Stimulated activated CD8-positive, alpha-beta memory T cell treated with anti-CD3 and anti-CD28 coated beads, Interleukin-12 subunit alpha, Interleukin-12 subunit beta, amount 100 ng/mL, for 24 hours (primary cell): ENCODE data around the gene AGPAT4.
"Not testable (repeated sequence)": the region's sequence is repeated elsewhere in the genome, so short reads cannot be mapped to it uniquely, and the experiment has no call there.

Experiments
- DNase-seq: peaks from one replicate; pipeline ENCODE4 v3.0.0-alpha.2; 2020; ENCODE audit errors: extremely low read depth

The AGPAT4 gene, protein sequence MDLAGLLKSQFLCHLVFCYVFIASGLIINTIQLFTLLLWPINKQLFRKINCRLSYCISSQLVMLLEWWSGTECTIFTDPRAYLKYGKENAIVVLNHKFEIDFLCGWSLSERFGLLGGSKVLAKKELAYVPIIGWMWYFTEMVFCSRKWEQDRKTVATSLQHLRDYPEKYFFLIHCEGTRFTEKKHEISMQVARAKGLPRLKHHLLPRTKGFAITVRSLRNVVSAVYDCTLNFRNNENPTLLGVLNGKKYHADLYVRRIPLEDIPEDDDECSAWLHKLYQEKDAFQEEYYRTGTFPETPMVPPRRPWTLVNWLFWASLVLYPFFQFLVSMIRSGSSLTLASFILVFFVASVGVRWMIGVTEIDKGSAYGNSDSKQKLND

DNA sequence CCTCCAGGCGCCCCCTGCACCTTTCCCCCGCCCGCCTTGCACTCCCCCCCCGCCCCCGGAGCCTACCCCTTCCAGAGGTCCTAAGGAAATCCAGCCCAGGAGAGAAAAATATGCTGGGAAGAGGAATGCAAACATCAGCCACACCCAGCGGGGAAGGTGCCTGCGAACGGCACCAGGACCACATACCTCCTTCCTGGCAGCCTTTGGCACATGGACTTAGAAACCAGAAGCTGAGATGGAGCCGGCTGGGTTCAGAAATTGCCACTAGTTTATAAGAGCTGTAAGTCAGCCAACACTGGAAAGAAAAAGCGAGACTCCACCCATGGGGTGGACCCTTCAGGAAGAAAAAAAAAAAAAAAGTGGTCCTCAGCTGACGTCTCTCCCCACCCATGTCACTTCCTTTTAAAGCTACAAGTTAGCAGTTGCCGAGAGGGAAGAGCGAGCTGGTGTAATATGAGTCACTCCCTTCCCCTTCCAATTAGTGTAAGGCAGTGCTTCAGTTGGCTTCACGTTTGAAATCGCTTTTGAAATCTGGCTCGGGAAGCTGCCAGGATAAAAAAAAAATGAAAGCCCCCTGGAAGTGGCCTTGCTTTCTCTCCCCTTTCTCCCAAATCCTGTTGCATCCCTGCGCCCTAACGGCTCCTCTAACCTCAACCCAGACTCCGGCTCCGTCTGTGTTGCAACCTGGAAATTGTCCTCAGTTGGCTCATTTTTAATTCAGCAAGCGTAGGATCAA, at the start of gene AGPAT4:
Gene AGPAT4, minus strand, starts transcription at position 310 of the 736 bp plus-strand sequence. CDS start 41,848 bp downstream, outside the sequence.
- peak; percentile 25 for DNase-seq

DNA sequence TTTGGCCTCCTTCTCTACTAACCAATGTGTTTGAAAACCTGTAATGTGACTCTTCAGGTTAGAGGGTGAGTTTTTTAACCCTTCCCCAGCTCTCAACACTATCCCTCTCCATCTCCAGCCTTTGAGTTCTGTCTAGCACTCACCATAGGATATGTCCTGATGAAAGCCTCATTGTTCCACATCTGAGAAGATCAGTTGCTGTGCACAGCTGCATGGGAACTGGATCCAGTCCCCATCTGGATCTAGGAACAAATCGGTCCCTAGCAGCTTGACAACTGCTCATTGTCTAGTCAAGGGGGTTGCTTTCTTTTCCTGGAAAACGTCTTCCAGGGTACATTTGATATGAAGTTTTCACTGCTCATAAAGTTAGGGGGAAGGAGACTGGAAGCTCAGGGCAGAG, 45.4 kb upstream of the AGPAT4 start:
- no peak for DNase-seq

DNA sequence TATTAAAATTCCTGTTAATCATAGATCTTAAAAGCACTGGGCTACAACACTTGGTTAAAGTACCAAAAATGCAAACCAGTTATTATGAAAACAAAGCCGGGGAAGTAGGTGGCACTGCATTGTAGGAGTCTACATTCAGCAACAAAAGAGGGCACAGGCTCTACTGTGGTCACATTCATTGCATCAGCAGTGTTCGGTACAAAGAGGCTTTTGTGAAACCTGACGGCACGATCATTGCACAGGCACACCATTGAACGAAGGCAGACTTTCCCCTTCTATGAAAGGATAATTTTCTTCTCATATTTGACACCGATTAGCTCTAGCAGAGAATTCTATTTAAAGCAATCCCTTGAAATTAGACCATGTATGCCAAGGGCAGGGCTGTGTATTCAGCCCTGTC, 44.6 kb upstream of the AGPAT4 start:
- no peak for DNase-seq

DNA sequence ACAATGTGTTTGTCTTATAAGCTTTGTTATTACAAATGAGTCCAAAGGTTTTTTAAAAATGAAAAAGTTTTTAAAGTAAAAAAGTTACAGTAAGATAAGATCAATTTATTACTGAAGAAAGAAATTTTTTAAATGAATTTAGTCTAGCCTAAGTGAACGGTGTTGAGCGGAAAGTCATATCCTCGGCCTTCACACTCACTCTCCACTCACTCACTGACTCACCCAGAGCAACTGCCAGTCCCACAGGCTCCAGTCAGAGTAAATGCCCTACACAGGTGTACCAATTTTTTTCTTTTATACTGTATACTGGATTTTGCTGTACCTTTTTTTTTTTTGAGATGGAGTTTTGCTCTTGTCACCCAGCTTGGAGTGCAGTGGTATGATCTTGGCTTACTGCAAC, 42.7 kb upstream of the AGPAT4 start:
- DNase-seq, result no peak

DNA sequence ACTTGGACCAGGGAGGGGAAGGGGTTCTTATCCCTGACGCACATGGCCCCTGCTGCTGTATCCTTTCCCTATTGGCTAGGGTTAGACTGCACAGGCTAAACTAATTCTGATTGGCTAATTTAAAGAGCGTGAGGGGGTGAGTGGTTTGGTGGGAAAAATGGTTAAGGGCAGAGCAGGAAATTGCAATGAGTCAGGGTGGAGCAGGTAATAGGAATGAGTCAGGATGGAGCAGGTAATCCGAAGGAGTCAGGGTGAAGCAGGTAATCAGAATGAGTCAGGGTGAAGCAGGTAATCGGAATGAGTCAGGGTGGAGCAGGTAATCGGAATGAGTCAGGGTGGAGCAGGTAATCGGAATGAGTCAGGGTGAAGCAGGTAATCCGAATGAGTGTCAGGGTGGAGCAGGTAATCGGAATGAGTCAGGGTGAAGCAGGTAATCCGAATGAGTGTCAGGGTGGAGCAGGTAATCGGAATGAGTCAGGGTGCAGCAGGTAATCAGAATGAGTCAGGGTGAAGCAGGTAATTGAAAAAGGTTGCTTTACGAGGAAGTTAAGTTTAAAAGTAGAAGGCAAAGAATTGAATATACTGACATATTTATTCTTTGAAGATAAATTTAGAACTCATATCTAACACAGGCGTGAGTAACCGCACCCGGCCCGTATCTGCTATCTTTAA, 41.5 kb upstream of the AGPAT4 start:
- DNase-seq, result not testable (repeated sequence)

DNA sequence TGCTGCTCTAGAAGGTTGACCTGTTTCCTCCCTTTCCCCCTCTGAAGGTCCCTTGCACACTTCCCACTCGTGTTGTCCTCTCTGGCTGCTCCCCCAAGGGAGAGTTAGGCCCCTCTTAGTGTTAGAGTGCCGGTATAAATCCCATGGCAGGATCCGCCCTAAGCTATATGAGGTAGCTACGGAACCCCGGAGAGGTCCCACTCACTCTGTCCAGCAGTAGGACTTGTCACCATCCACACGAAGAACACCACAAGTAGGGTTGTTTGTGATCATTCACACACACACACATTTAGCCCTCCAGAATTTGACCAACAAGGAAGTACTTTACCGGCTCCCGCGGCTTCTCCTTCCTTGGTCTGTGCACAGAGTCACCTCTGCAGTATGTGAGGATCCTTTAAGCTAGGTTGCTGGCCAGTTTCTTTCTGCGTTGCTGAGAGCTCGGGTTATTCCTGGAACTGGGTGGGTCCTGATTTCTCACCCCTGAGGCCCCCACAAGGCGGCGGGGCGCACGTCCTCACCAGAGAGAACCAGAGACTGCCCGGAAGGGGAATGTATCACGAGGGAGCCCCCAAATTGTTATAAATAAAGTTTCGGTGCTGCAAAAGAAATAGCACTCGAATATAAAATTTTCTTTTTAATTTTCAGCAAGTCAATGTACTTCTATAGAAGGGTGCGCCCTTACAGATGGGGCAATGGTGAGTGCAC, 40.8 kb upstream of the AGPAT4 start:
- not testable (repeated sequence) for DNase-seq

DNA sequence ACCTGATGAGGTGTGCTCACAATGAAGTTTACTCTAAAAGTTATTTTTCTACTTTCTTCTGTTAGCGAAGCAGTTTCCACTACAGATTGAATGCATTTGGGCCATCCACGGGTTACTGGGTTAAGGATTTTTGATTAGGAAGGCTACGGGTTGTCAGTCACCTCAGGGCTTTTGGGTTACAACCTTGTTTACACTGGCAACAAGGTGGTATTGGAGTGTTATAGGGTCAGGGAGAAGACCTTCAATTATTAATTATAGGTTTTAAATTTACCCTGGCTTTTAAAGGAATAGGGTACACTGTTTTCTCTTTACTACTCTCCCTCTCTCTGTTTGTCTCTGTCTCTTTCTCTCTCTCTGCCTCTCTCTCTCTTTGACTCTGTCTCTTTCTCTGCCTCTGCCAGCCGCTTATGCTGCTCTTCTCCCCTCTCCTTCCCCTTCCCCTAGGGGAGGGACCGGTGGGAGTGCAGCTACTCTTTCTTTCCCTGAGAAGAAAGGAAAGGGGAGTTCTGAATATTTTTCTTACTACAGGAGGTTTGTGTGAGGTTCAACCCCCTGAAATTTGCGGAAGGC, 40.2 kb upstream of the AGPAT4 start:
- DNase-seq, result no peak

DNA sequence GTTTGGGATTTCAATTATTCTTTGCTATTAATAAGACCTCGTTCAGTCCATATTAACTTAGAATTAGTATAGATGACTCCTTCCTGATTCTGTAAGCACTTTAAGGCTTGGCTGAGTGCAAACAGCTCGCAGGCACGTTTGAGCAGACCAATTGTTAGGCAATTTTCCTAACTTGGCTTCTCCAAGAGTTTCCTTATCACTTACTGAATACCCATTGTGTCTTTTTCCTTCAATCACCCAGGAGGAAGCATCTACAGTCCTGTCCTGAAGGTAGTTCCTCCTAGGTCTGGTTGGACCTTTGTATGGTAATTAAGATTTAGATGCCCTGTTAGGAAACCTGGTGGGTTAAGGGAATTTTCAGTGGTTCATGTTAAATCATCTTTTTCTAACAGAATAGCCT, 39.6 kb upstream of the AGPAT4 start:
- DNase-seq, result not testable (repeated sequence)

DNA sequence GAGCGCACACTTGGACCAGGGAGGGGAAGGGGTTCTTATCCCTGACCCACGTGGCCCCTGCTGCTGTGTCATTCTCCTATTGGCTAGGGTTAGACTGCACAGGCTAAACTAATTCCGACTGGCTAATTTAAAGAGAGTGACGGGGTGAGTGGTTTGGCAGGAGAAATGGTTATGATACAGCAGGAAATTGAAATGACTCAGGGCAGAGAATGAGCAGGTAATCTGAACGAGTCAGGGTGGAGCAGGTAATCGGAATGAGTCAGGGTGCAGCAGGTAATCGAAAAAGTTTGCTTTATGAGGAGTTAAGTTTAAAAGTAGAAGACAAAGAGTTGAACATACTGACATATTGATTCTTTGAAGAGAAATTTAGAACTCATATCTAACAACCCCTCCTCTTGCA, 35.9 kb upstream of the AGPAT4 start:
- not testable (repeated sequence) for DNase-seq

DNA sequence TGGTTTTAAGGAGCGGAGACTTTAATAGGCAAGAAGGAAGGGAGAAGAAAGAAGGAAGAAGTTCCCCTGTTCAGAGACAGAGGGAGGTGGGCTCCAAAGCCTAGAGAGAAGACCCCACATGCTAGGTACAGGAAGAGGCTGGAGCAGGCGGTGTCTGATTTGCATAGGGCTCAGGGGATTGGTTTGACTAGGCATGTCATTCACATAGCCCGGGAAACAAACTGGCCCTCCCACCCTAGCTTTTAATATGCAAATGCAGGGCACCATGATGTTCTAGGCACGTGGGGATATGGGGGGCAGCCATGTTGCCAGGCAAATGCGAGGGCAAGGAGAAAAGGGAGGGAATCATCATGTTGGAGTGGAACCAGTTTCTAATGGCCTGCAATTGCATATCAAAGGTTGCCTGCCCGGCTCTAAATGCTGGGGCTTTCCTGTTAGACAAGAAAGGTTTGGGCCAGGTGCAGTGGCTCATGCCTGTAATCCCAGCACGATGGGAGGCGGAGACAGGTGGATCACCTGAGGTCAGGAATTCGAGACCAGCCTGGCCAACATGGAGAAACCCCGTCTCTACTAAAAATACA, 34.3 kb upstream of the AGPAT4 start:
- no peak for DNase-seq

DNA sequence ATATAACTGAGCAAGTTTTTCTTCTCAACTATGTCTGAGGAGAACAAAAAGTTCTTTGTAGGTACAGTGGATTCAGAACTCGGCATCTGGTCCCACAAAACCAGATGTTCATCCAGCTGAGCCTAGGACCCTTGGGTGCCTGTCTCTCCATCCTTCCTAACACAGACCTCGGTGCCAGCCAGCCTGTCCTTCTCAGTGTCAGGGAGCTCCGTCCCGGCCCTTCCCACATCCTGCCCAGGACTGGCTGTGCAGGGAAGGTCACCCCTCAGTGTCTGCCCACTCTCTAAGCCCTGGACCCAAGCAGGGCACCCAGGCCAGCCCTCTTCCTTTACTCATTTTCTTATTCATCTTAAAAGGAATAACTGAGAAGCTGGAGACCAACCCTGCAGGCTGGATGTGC, 32.0 kb upstream of the AGPAT4 start:
- DNase-seq, result no peak

DNA sequence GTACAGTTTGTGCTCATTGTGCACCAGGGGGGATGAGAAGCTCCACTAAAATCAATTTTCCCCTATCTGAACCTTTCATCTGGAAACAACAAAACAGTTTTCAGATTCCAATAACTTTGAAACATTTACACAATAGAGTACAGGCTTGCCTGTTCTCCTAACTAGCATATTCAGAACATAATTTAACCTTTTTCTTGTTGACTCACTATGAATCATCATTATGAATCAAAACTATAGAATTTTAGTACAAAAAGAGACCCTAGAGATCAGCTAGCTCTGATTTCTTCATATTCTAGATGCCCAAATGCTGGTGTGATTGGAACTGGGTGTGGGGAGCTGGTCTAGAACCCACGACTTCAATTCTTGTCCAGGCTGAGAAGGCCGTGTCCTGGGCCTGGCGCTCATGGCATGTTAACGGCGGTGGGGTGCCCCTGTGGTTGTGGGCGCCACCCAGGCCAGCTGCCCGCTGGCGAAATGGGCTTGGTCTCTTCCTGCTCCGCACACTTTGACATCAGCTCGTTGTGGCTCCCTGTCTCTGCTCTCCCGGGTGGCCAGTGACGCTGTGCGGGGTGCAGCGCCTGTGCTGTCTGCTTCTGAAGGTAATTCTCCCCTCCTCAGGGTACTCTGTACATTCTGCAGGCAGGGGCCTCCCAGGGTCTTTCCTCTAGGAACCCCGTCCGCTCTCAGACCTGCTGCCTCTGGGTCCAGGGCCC, 29.9 kb upstream of the AGPAT4 start:
- DNase-seq, result no peak

DNA sequence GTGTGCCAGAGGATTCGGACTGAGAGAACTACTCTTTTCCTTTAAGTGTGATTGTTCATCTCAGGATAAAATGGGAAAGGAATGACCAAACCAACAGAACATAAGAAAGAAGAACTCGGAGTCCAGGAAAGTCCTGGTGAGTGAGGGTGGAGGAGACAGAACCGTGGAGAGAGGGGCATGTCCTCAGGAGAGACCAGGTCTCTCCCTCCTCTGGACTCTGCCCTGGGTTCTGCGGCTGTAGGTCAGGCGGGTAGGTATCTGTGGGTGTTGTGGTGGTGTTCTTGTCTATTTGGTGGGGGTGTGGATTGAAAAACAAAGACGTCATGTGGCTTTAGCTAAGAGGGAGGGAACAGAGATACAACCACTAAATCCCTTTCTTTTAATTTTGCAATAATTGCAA, 29.1 kb upstream of the AGPAT4 start:
- DNase-seq, result no peak

DNA sequence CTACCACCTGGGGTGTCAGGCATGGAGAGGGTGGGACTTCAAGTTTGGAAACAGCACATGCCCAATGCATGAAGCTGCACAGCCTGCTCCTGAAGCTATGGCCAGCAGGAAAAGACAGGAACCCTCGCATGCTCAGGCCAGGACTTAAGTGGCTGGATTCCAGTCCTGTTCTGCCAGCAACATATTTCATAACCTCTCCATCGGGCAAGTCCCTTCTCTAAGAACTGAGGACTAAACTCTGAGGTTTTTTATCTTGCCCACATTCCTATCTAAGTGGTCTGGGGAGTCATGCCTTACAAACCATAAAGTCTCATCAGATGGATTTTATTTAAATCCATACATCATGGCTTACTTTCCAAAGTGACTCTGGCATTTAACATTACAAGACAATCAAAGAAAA, 27.5 kb upstream of the AGPAT4 start:
- DNase-seq, result no peak

DNA sequence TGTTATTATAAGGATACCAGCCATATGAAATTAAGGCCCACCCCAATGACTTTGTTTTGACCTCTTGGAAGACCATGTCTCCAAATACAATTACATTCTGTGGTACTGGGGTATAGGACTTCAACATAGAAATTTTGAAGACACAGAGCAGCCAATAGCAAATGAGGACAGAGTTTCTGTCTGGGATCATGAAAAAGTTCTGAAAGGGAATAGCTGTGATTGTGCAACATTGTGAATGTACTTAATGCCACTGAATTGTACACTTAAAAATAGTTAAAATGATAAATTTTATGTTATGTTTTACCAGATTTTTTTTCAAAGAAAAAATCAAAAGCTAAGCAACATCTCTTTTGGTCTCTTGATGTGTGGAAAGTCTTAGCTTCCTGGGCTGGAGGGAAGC, 27.0 kb upstream of the AGPAT4 start:
- no peak for DNase-seq

DNA sequence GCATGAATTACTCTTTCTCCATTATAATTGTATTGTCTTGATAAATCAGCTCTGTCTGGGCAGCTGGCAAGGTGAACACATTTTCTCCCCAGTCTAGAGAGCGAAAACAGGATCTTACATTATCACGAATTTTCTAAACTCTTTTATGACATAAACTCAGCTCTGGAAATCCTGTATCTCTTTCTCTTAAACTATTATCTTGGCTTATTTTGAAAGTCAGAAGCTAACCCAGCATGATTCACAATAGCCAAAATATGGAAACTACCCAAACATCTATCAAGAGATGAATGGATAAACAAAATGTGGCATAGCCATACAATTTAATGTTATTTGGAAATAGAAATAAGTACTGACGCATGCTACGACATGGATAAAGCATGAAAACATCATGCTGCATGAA, 25.9 kb upstream of the AGPAT4 start:
- DNase-seq, result no peak

DNA sequence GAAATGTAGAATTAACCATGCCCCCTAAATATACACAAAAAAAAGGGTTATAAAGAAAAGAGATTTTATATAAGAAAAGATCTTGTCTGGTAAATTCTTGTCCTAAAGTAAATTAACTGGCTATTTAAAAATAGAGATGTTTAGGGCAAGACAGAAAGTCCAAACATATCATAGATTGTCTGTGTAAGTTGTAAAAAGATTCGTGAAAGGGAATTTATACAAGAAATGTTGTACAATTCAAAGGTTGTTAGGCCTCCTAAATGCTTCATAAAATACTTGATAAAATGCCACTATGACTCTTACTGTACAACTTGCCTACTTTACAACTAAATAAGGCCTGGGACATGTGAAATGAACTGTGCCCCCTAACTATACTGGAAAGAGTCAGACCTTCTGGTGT, 21.9 kb upstream of the AGPAT4 start:
- DNase-seq, result no peak

DNA sequence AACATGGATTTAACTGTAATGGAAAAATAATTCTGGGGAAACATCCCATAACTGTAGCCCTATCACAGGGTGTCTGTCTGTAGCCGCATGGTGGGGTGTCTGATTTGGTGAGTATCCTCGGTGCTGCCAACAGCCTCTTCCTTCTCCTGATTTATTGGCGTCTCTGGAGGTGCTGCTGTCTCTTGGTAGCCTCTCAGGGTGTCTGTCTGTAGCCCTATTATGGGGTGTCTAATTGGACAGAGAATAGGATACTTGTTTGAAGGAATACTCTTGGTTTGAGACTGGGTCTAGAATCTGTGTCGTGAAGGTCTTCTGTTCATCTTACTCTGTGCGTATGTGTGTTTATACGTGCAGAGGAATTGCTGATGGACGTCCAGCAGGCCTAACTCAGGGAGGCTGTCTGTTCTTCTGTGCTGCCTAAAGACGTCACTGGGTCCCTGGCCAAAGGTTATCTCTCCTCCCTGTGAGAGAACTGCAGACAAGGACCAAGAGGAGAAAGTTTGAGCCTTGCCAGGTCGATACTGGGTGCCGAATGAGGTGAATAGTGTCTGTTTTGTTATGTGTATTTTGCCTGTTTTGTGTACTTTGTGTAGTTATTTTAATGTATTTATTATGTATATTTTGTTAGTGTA, 18.9 kb upstream of the AGPAT4 start:
- DNase-seq, result no peak

DNA sequence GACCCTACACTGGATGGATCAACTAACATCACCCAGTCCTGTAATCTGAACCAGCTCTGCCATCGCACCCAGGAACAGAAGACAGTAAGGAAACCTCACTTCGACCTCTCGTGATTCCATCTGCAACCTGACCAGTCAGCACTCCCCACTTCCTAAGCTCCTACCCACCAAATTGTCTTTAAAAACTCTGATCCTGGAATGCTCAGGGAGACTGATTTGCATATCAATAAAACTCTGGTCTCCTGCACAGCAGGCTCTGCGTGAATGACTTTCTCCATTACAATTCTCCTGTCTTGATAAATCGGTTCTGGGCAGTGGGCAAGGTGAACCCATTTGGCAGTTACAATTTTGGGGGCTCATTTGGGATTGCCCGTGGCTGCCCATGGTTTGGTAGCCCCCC, 18.3 kb upstream of the AGPAT4 start:
- no peak for DNase-seq

DNA sequence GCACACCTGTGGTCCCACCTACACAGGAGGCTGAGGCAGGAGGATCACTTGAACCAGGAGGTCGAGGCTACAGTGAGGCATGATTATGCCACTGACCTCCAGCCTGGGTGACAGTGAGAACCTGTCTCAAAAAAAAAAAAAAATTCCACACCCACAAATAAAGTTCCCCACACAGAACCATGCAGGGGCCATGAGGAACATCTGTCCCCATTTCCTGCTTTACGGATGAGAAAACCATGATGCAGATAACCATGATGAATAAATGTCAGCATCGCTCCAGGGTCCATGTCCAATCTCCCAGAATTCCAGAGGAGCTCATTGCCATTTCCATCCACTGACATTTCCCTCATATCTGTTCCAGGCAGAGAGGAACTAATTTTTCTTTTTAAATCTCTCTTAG, 16.9 kb upstream of the AGPAT4 start:
- DNase-seq, result no peak
